Activated T-cell treated with anti-CD3 and anti-CD28 coated beads, Interleukin-2, amount 50 U/mL, for 72 hours (primary cell): ENCODE data around the gene SENP7. TPM values are rescaled to one million over a fixed set of nuclear protein-coding genes. Genes with fewer than 3 reads are reported as not detected.

ENCODE experiments used
- ATAC-seq, 2 donors: fragments of 150-1000 bp; cut with Tn5 transposase; replicated peaks in 1 of 2; 2 replicates each; pipeline ENCODE4 v1.10.0; 2021; ENCODE audit warnings: moderate library complexity in 2 of 2, mild to moderate bottlenecking in 1 of 2
- DNase-seq, 2 donors: peaks; one replicate each; pipeline ENCODE4 v3.0.0; 2021 to 2022; ENCODE audit warnings: mixed read lengths in 1 of 2
- H3K27ac Mint-ChIP-seq: one replicate; pipeline ENCODE4 v1.8.0; 2022; ENCODE audit warnings: mild to moderate bottlenecking, moderate library complexity, mixed read lengths
- H3K27me3 Mint-ChIP-seq: one replicate; pipeline ENCODE4 v1.8.0; 2022; ENCODE audit warnings: low read depth, mixed read lengths
- H3K36me3 Mint-ChIP-seq, 2 donors: one replicate each; pipeline ENCODE4 v1.8.0; 2022; ENCODE audit warnings: mixed read lengths in 2 of 2, mild to moderate bottlenecking in 1 of 2; ENCODE audit not compliant: insufficient read depth in 2 of 2
- H3K4me1 Mint-ChIP-seq: one replicate; pipeline ENCODE4 v1.8.0; 2022; ENCODE audit warnings: low read depth, mixed read lengths
- H3K4me3 Mint-ChIP-seq, 2 donors: one replicate each; pipeline ENCODE4 v1.8.0; 2022; ENCODE audit warnings: mild to moderate bottlenecking in 2 of 2, mixed read lengths in 2 of 2, moderate library complexity in 2 of 2
- H3K9me3 Mint-ChIP-seq, 2 donors: one replicate each; pipeline ENCODE4 v1.8.0; 2022; ENCODE audit warnings: mixed read lengths in 2 of 2
- total RNA-seq, 2 donors: library from RNA; stranded (reverse); gene quantifications; one replicate each; pipeline ENCODE4 v1.2.3, GENCODE V29; 2022

Gene SENP7
- total RNA-seq, 2 donors from 2014 or later, result 26.9 to 27.1 TPM

GRCh38 chr3:101535221-101535620 lies 22.2 kb upstream of the SENP7 start:
- H3K36me3 Mint-ChIP-seq, result peaks cover 0 to 1% of the 10 kb centered on the region in 2 donors
- no peak for DNase-seq
- no peak for ATAC-seq
- no peak overlapping the region for H3K27ac Mint-ChIP-seq
- H3K27me3 Mint-ChIP-seq, result no peaks in the 10 kb centered on the region
- H3K4me3 Mint-ChIP-seq, result no peak overlapping the region
- H3K4me1 Mint-ChIP-seq, result peaks cover 24% of the 10 kb centered on the region
- peaks cover 2 to 4% of the 10 kb centered on the region in 2 donors for H3K9me3 Mint-ChIP-seq

GRCh38 chr3:101533603-101533968 lies 20.6 kb upstream of the SENP7 start:
- ATAC-seq (no peak), DNase-seq (no peak)
- Mint-ChIP-seq H3K9me3 (peaks cover 2 to 7% of the 10 kb centered on the region in 2 donors), H3K27ac (no peak overlapping the region), H3K4me3 (no peak overlapping the region), H3K27me3 (no peaks in the 10 kb centered on the region), H3K36me3 (peaks cover 0 to 5% of the 10 kb centered on the region in 2 donors), H3K4me1 (peaks cover 29% of the 10 kb centered on the region)

- peaks cover 29% of the 10 kb centered on the region for H3K4me1 Mint-ChIP-seq
- no peaks in the 10 kb centered on the region for H3K27me3 Mint-ChIP-seq
- H3K9me3 Mint-ChIP-seq, result peaks cover 2 to 5% of the 10 kb centered on the region in 2 donors
- no peak overlapping the region for H3K27ac Mint-ChIP-seq
- ATAC-seq (no peak), DNase-seq (no peak)
- H3K36me3 Mint-ChIP-seq, result peaks cover 0 to 5% of the 10 kb centered on the region in 2 donors
- H3K4me3 Mint-ChIP-seq, result no peak overlapping the region
These were observed 20.0 kb upstream of the SENP7 start for GRCh38 chr3:101532783-101533602.

GRCh38 chr3:101531473-101532086 lies 18.6 kb upstream of the SENP7 start:
- DNase-seq, result no peak
- peak overlapping the region; percentile 83 for H3K27ac Mint-ChIP-seq
- peaks cover 29% of the 10 kb centered on the region for H3K4me1 Mint-ChIP-seq
- H3K36me3 Mint-ChIP-seq, result peaks cover 0 to 5% of the 10 kb centered on the region in 2 donors
- H3K9me3 Mint-ChIP-seq, result peaks cover 2 to 5% of the 10 kb centered on the region in 2 donors
- peak; percentile 79 to 85 for ATAC-seq
- H3K27me3 Mint-ChIP-seq, result no peaks in the 10 kb centered on the region
- H3K4me3 Mint-ChIP-seq, result peak overlapping the region; percentile 45 to 61

- DNase-seq (no peak), ATAC-seq (no peak)
- peaks cover 29% of the 10 kb centered on the region for H3K4me1 Mint-ChIP-seq
- H3K4me3 Mint-ChIP-seq, result peak overlapping the region; percentile 45 to 61
- peaks cover 0 to 5% of the 10 kb centered on the region in 2 donors for H3K36me3 Mint-ChIP-seq
- H3K9me3 Mint-ChIP-seq, result peaks cover 2 to 5% of the 10 kb centered on the region in 2 donors
- H3K27me3 Mint-ChIP-seq, result no peaks in the 10 kb centered on the region
- peak overlapping the region; percentile 62 for H3K27ac Mint-ChIP-seq
These were observed 17.7 kb upstream of the SENP7 start for GRCh38 chr3:101530686-101531047.

- Mint-ChIP-seq H3K9me3 (peaks cover 4 to 6% of the 10 kb centered on the region in 2 donors), H3K4me3 (no peak overlapping the region), H3K36me3 (peaks cover 1 to 9% of the 10 kb centered on the region in 2 donors), H3K27me3 (no peaks in the 10 kb centered on the region), H3K27ac (no peak overlapping the region), H3K4me1 (peaks cover 29% of the 10 kb centered on the region)
- ATAC-seq, result no peak
- no peak for DNase-seq
These were observed 17.0 kb upstream of the SENP7 start for GRCh38 chr3:101529816-101530685.

- H3K4me1 Mint-ChIP-seq, result peaks cover 30% of the 10 kb centered on the region
- no peak overlapping the region for H3K27ac Mint-ChIP-seq
- no peaks in the 10 kb centered on the region for H3K27me3 Mint-ChIP-seq
- DNase-seq (no peak), ATAC-seq (no peak)
- H3K36me3 Mint-ChIP-seq, result peaks cover 5 to 10% of the 10 kb centered on the region in 2 donors
- no peak overlapping the region for H3K4me3 Mint-ChIP-seq
- peaks cover 8% of the 10 kb centered on the region in 2 donors for H3K9me3 Mint-ChIP-seq
These were observed 14.9 kb upstream of the SENP7 start for GRCh38 chr3:101527906-101528305.

- no peak overlapping the region for H3K4me3 Mint-ChIP-seq
- no peak overlapping the region for H3K27ac Mint-ChIP-seq
- DNase-seq (no peak), ATAC-seq (no peak)
- H3K9me3 Mint-ChIP-seq, result peaks cover 8% of the 10 kb centered on the region in 2 donors
- H3K4me1 Mint-ChIP-seq, result peaks cover 33% of the 10 kb centered on the region
- peaks cover 5 to 10% of the 10 kb centered on the region in 2 donors for H3K36me3 Mint-ChIP-seq
- H3K27me3 Mint-ChIP-seq, result no peaks in the 10 kb centered on the region
These were observed 14.4 kb upstream of the SENP7 start for GRCh38 chr3:101527441-101527840.

GRCh38 chr3:101521211-101521701 lies 8.2 kb upstream of the SENP7 start:
- ATAC-seq (no peak), DNase-seq (no peak)
- Mint-ChIP-seq H3K27me3 (no peaks in the 10 kb centered on the region), H3K27ac (peak overlapping the region; percentile 89), H3K4me3 (peak overlapping the region; percentile 81 to 85), H3K9me3 (peaks cover 4 to 6% of the 10 kb centered on the region in 2 donors), H3K4me1 (peaks cover 58% of the 10 kb centered on the region), H3K36me3 (peaks cover 4 to 5% of the 10 kb centered on the region in 2 donors)

- Mint-ChIP-seq H3K4me3 (peak overlapping the region; percentile 81 to 85), H3K27ac (peak overlapping the region; percentile 52), H3K27me3 (no peaks in the 10 kb centered on the region), H3K9me3 (peaks cover 0 to 2% of the 10 kb centered on the region in 2 donors), H3K36me3 (peaks cover 0 to 1% of the 10 kb centered on the region in 2 donors), H3K4me1 (peaks cover 61% of the 10 kb centered on the region)
- DNase-seq, result no peak
- ATAC-seq, result no peak
These were observed 6.8 kb upstream of the SENP7 start for GRCh38 chr3:101519685-101520365.

- Mint-ChIP-seq H3K4me1 (peaks cover 64% of the 10 kb centered on the region), H3K36me3 (no peaks in the 10 kb centered on the region), H3K4me3 (peak overlapping the region; percentile 74 to 76), H3K27me3 (no peaks in the 10 kb centered on the region), H3K27ac (peak overlapping the region; percentile 73), H3K9me3 (no peaks in the 10 kb centered on the region)
- peak; percentile 67 to 75 for DNase-seq
- peak; percentile 95 to 96 for ATAC-seq
These were observed 5.4 kb upstream of the SENP7 start for GRCh38 chr3:101518421-101518871.

- peaks cover 5 to 10% of the 10 kb centered on the region in 2 donors for H3K36me3 Mint-ChIP-seq
- H3K27me3 Mint-ChIP-seq, result no peaks in the 10 kb centered on the region
- H3K4me3 Mint-ChIP-seq, result peak overlapping the region; percentile 96 to 98
- DNase-seq, result no peak
- H3K9me3 Mint-ChIP-seq, result no peaks in the 10 kb centered on the region
- peaks cover 51% of the 10 kb centered on the region for H3K4me1 Mint-ChIP-seq
- ATAC-seq, result peak; percentile 3 to 18
- H3K27ac Mint-ChIP-seq, result peak overlapping the region; percentile 98
These were observed 491 bp upstream of the SENP7 start for GRCh38 chr3:101513419-101513986.
